HG02678 (cell line): Measurements from ENCODE around the gene PPTC7.
A peak's percentile ranks its signal among the peaks of the same experiment; 100 is the strongest.
"Not testable (repeated sequence)": the region's sequence is repeated elsewhere in the genome, so short reads cannot be mapped to it uniquely, and the experiment has no call there.

Experiments used
- ATAC-seq: cut with Tn5 transposase; IDR thresholded peaks from one replicate; pipeline ENCODE4 v1.9.1; 2021; ENCODE audit warnings: mild to moderate bottlenecking, moderate library complexity; ENCODE audit not compliant: unreplicated experiment

Gene PPTC7

DNA sequence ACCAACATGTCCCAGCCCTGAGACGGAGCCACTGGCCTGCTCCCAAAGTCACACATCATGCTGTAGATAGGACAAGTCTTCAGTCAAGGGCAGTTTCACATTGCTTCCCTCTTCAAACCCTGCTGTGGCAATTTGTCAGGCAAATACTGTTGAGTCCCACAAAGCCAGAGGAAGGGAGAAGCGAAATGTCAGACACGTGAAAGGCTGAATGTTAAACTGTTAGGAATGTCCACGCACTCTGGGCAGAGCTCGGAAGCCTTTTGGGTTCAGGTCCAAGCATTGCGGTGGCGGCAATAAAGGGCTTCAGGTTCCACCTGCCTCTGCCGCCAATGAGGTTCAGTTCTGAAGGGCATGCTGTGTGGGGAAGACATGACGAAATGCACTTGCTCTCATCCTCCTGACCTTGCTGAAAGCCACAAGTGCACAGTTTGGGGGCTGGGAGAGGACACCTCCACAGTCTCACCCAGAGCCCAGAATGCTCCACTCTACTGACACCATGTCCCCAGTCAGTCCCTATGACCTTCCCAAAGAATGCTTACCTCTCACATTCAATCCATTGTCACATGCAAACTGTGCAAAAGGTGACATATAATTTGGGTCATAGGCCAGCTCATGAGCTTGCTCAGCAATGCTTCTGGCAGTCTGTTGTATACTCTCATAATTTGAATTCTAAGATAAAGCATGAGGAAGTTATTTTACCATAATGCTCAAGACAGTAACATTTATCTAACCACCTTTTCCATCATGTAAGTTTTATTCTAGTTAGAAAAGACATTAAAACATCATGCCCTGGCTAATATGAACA is 45.3 kb downstream of the PPTC7 start:
- ATAC-seq, result no peak

- ATAC-seq, result no peak
These were observed 46.1 kb downstream of the PPTC7 start for GRCh38 chr12:110536834-110537604.

GRCh38 chr12:110534811-110535210 is 48.3 kb downstream of the PPTC7 start:
- ATAC-seq, result no peak

GRCh38 chr12:110533607-110534006 is 49.5 kb downstream of the PPTC7 start:
- ATAC-seq, result no peak

GRCh38 chr12:110532644-110533043 is 50.5 kb downstream of the PPTC7 start:
- ATAC-seq, result no peak

DNA sequence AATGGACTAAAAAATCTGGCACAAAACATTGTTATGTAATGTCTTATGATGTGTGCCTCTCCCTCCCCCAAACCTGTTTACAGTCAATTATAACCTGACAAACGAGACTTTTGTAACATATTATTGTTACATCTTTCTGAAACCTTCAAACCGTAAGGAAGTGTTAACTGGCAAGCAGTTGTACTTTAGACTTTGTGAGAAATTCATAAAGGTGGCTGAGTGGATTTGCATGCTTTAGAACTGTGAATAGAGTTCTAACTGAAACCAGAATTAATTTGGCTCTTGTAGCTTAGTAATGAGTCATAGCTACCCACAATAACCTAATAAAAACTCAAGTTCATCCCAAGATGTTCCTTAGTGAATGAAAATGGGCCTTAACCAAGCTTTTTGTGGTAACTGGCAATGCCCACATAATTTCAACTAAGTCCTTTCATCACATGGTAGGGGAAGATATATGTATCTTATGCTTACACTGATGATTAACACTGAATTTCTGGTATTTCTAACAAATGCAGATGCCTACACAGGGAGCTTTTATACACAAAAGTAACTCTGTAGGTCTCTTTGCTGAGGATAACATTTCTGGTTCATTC is 51.3 kb downstream of the PPTC7 start:
- peak; percentile 85 for ATAC-seq

DNA sequence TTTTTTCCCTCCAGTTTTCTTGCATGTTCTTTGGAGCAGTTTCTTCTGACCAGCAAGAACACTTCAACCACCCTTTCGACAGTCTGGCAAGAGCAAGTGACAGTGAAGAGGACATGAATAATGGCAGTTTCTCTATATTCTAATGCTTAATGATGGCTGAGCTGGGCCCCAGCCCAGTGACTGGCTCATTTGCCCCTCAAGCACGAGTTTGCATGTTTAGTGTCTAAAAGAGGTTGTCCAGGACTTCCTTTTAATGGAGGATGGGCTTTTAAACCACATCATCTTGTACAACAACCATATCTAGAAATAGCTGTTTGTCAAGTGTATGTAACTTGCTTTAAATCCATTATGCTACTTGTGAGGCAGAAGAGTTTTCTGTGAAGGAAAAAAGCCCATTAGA is 52.6 kb downstream of the PPTC7 start:
- no peak for ATAC-seq

- ATAC-seq, result no peak
These were observed 54.8 kb downstream of the PPTC7 start for GRCh38 chr12:110528277-110528839.

- not testable (repeated sequence) for ATAC-seq
These were observed 62.0 kb downstream of the PPTC7 start for GRCh38 chr12:110520876-110521712.

DNA sequence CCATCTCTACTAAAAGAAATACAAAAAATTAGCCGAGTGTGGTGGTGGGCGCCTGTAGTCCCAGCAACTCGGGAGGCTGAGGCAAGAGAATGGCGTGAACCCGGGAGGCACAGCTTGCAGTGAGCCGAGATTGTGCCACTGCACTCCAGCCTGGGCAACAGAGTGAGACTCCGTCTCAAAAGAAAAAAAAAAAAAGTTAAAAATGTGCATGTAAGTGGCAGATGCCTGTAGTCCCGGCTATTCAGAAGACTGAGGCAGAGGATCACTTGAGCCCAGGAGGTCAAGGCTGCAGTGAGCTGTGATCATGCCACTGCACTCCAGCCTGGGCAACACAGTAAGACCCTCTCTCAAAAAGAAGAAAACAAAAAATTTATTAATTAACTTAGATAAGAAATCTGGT is 65.1 kb downstream of the PPTC7 start:
- ATAC-seq, result not testable (repeated sequence)

DNA sequence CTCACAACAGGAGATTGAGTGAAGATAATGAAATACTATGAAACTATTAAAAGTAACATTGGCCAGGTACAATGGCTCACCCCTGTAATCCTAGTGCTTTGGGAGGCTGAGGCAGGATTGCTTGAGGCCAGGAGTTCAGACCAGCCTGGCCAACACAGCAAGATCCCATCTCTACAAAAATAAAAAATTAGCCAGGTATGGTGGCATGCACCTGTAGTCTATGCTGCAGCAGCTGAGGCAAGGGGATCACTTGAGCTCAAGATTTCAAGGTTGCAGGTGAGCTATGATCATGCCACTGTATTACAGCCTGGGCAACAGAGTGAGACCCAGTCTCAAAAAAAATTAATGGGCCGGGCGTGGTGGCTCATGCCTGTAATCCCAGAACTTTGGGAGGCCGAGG is 66.1 kb downstream of the PPTC7 start:
- ATAC-seq, result no peak

DNA sequence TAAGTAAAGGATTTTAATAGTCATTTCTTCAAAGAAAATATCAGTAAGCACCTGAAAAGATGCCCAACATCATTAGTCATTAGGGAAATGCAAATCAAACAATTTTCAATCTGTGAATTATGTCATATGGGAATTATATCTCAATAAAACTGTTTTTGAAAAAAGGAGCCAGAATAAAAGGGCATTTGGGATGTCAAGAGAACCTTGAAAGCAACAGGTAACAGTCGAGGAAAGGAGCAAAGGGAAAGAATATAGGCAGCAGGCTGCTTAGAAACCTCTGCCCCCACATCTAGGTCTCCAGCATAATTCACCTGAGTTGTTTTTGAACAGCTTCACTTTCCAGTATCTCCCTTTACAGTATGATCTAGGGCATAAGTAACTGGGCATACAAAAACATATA is 68.8 kb downstream of the PPTC7 start:
- no peak for ATAC-seq

GRCh38 chr12:110513842-110514241 is 69.3 kb downstream of the PPTC7 start:
- ATAC-seq, result no peak

DNA sequence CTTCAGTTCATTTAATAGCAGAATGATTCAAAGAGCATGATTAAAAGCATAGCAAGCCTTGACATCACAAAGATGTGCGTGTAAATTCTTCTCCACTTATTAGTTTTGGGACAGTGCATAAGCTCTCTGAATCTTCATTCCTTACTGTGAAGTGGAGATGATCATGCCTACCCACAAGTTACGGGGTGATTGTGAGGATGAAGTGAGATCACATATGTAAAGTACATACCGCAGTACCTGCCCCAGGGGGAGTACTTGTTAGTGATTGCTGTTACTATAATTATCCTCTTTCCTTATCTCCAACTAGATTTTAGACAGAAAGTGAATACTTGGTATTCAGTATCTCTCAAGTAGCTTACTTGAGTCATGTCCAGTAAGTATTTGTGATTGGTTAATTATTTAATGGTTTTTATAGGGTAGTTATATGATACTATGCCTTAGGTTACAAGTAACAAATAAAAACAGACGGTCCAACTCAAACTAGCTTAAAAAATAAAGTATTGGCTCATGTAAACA is 75.0 kb downstream of the PPTC7 start:
- ATAC-seq, result no peak

- no peak for ATAC-seq
These were observed 77.8 kb downstream of the PPTC7 start for GRCh38 chr12:110505332-110505731.

DNA sequence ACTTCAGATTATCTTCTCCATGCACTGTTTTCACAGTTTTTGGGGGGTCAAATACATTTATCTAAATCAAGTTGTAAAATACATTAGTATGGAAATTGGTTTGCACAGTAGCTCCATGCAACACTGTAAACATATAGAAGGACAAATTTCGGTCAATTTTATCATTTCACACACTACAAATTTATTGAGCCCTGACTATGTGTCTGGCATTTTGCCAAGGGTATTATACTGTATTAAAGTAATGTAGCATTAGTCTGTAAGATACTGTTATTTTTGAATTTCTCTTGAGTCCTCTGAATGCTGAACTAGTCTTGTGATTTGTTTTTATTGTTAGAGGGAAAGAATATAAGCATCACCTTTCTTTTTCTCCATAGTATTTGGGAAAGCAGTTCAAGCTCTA is 79.7 kb downstream of the PPTC7 start:
- no peak for ATAC-seq

GRCh38 chr12:110501752-110502738 is 81.1 kb downstream of the PPTC7 start, which contains the start of the genes RAD9B and VPS29:
RAD9B (plus strand) TSS chr12:110502331; CDS start chr12:110502338, 7 bp downstream.
VPS29 (minus strand) TSS chr12:110502111; CDS start chr12:110502051, 60 bp downstream.
- peak; percentile 92 for ATAC-seq

DNA sequence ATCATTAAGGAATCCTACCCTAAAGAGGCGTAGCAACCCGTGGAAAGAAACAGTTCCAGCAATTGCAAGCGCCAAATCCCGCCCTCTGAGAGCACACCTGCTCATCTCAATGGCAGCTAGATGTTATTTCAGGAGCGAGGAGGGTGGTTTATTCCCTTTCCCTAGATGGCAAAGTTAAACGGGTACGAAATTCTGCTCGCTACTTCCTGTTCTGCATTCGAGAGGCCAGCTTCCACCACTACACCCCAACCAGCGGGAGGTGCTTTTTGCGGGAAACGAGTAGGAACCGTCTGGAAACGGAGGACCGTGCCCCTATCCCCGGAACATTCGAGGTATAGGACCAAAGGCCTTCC is 81.7 kb downstream of the PPTC7 start:
- no peak for ATAC-seq
